ENCODE data around the gene KDM3A.

The KDM3A gene

DNA sequence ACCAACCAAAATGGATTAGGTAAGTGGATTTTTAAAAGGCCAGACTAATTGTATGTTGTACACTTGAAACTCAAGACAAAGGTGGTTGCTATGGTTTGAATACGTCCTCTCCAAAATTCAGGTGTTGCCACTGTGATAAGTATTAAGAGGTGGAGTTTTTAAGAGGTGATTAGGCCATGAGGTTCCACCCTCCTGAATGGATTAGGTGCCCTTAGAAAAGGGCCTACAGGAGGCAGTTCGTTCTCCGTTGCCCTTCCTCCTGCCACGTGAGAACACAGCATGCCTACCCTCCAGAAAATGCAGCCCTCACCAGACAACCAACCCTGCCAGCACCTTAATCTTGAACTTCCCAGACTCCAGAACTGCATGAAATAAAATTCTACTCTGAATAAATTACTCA lies 70.9 kb downstream of the KDM3A start (continued):
- no peak for TF ChIP-seq PRDM4 (tag by site-specific recombination; IDR thresholded peaks at IDR 0.05)
- TF ChIP-seq, protein P1, sequence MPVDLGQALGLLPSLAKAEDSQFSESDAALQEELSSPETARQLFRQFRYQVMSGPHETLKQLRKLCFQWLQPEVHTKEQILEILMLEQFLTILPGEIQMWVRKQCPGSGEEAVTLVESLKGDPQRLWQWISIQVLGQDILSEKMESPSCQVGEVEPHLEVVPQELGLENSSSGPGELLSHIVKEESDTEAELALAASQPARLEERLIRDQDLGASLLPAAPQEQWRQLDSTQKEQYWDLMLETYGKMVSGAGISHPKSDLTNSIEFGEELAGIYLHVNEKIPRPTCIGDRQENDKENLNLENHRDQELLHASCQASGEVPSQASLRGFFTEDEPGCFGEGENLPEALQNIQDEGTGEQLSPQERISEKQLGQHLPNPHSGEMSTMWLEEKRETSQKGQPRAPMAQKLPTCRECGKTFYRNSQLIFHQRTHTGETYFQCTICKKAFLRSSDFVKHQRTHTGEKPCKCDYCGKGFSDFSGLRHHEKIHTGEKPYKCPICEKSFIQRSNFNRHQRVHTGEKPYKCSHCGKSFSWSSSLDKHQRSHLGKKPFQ (tag by site-specific recombination; IDR thresholded peaks at IDR 0.05) = no peak
- TF ChIP-seq ZNF391 (tag by site-specific recombination; IDR thresholded peaks at IDR 0.05; ENCODE audit: borderline replicate concordance, low read depth) = no peak
- TF ChIP-seq ZNF544 (tag by site-specific recombination; IDR thresholded peaks at IDR 0.05) = no peak
- TF ChIP-seq ZNF398 (tag by site-specific recombination; IDR thresholded peaks at IDR 0.05) = no peak
- TF ChIP-seq, protein P2, sequence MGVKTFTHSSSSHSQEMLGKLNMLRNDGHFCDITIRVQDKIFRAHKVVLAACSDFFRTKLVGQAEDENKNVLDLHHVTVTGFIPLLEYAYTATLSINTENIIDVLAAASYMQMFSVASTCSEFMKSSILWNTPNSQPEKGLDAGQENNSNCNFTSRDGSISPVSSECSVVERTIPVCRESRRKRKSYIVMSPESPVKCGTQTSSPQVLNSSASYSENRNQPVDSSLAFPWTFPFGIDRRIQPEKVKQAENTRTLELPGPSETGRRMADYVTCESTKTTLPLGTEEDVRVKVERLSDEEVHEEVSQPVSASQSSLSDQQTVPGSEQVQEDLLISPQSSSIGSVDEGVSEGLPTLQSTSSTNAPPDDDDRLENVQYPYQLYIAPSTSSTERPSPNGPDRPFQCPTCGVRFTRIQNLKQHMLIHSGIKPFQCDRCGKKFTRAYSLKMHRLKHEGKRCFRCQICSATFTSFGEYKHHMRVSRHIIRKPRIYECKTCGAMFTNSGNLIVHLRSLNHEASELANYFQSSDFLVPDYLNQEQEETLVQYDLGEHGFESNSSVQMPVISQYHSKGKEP (tag by site-specific recombination; IDR thresholded peaks at IDR 0.05) = no peak
- no peak for TF ChIP-seq SETDB1 (IDR thresholded peaks at IDR 0.05; ENCODE audit: insufficient read length, low read length)

DNA sequence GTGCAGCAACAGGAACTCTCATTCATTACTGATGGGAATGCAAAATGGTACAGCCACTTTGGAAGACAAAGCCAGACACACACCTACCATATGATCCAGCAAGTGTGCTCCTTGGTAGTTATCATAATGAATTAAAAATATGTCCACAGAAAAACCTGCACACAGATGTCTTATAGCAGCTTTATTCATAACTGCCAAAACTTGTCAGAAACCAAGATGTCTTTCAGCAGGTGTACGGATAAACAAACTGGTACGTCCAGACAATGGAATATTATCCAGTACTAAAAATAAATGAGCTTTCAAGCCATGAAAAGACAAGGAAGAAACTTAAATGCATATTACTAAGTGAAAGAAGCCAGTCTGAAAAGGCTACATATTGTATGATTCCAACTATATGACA lies 71.7 kb downstream of the KDM3A start:
- POLR2A ChIA-PET = no interaction called here
- H3K36me3 ChIP-seq (ENCODE audit: control insufficient read depth in 2 of 2, insufficient read depth in 1 of 2, low read length in 2 of 2) = peaks cover 0 to 22% of the 10 kb centered on the region in 2 experiments; a peak in 2 of 3 replicates
- CTCF ChIA-PET = no interaction called here

More for the DNA sequence above, 71.7 kb downstream of the KDM3A start:
- H3K27ac ChIP-seq (ENCODE audit: extremely low read depth, low read depth, low read length) = no peak overlapping the region
- TF ChIP-seq ZFHX2 (tag by site-specific recombination; conservative IDR thresholded peaks at IDR 0.05) (no peak), SETDB1 (IDR thresholded peaks at IDR 0.05; ENCODE audit: insufficient read length, low read length) (no peak), SP3 (tag by site-specific recombination; IDR thresholded peaks at IDR 0.05) (no peak), ZBTB10 (tag by site-specific recombination; IDR thresholded peaks at IDR 0.05) (no peak), ZBTB21 (tag by site-specific recombination; IDR thresholded peaks at IDR 0.05) (no peak), ZNF324 (tag by site-specific recombination; IDR thresholded peaks at IDR 0.05) (no peak), ZNF311 (tag by site-specific recombination; IDR thresholded peaks at IDR 0.05; ENCODE audit: borderline replicate concordance) (no peak)
- H3K9me3 ChIP-seq (ENCODE audit: control insufficient read depth, insufficient read depth, low read depth, low read length) = no peaks in the 10 kb centered on the region
- H3K4me1 ChIP-seq (ENCODE audit: control insufficient read depth, insufficient read depth, low read length) = no peaks in the 10 kb centered on the region
- no peak overlapping the region for H3K4me3 ChIP-seq (ENCODE audit: low read depth, low read length)

Measured in HEK293 (cell line).